Measurements from ENCODE around the gene USP37.

DNA sequence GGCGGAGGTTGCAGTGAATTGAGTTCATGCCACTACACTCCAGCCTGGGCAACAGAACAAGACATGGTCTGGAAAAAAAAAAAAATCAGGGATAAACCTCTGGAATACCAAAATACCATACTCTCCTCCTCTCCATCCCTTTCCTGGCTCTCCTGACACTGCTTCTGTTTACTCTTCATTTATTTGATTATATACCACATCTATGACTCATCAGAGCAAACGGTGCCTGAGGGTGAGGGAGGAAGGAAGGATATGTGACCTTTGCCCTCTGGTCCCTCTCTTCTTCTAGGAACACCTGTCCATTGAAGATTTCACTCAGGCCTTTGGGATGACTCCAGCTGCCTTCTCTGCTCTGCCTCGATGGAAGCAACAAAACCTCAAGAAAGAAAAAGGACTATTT lies 119.2 kb downstream of the USP37 start:
- TF ChIP-seq, protein P1, sequence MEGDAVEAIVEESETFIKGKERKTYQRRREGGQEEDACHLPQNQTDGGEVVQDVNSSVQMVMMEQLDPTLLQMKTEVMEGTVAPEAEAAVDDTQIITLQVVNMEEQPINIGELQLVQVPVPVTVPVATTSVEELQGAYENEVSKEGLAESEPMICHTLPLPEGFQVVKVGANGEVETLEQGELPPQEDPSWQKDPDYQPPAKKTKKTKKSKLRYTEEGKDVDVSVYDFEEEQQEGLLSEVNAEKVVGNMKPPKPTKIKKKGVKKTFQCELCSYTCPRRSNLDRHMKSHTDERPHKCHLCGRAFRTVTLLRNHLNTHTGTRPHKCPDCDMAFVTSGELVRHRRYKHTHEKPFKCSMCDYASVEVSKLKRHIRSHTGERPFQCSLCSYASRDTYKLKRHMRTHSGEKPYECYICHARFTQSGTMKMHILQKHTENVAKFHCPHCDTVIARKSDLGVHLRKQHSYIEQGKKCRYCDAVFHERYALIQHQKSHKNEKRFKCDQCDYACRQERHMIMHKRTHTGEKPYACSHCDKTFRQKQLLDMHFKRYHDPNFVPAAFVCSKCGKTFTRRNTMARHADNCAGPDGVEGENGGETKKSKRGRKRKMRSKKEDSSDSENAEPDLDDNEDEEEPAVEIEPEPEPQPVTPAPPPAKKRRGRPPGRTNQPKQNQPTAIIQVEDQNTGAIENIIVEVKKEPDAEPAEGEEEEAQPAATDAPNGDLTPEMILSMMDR (conservative IDR thresholded peaks at IDR 0.05; ENCODE audit: low read depth, low read length) = no peak
- TF ChIP-seq EZH2 (IDR thresholded peaks at IDR 0.05; ENCODE audit: borderline replicate concordance, low read depth, low read length, poor library complexity, severe bottlenecking) = no peak

Measured in A673 (cell line).